ENCODE data around the gene GALNT2.

GRCh38 chr1:230139315-230139714 lies 72.3 kb downstream of the GALNT2 start:
- no peak for TF ChIP-seq CTCF (IDR thresholded peaks at IDR 0.05)
- no peak for TF ChIP-seq POLR2A (IDR thresholded peaks at IDR 0.05)
- no peak for TF ChIP-seq EP300 (IDR thresholded peaks at IDR 0.05)

All from tibial nerve (tissue), 4 donors.